ENCODE results near the gene FIGNL1. TPM values are rescaled to one million over a fixed set of nuclear protein-coding genes. Genes with fewer than 3 reads are reported as not detected.
"Not testable (repeated sequence)": the region's sequence is repeated elsewhere in the genome, so short reads cannot be mapped to it uniquely, and the experiment has no call there.

The FIGNL1 gene
- total and polyA plus RNA-seq, 12 donors = 1.7 to 6.6 (median 4.8) TPM

DNA sequence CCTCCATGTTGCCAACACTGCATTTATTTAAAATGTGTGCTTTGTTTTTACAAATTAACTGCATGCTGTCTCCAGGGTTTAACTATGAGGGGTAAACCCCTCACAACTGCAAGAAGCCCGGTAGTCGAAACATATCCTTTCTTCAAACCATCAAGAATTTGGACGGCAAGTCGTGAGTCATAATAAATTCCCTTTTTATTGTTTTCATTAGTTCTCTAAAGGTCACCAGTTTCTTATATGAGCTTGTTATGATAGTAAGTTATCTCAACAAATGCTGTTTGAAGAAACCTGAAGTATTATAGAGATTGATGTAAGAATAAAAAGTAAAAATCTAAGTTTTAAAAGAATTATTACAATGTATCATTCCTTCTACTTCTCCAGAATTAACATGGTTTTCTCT is 12.2 kb upstream of the FIGNL1 start:
- WGBS, 2 donors = 78 to 91% methylated on average over 4 of the region's 4 CpGs

GRCh38 chr7:50461695-50462094 is 11.5 kb upstream of the FIGNL1 start:
- Histone ChIP-seq H3K27ac (no peak overlapping the region), H3K36me3 (no peaks in the 10 kb centered on the region), H3K27me3 (peaks cover 0 to 3% (median 0%) of the 10 kb centered on the region in 7 donors), H3K4me3 (no peak overlapping the region), H3K4me1 (no peaks in the 10 kb centered on the region), H3K9me3 (no peaks in the 10 kb centered on the region)
- 97% methylated on average over 1 of the region's 1 CpG for WGBS, 2 donors
- intact Hi-C loops (cut with DNase I) = loop anchor here in 8 of 10 donors (10.0 kb wide), 6 partner anchors 133 to 683 kb away; no protein-coding TSS in a partner anchor
- no peak for TF ChIP-seq CTCF (IDR thresholded peaks at IDR 0.05)
- ATAC-seq (no peak), DNase-seq (no peak)

More for the DNA sequence above, 12.2 kb upstream of the FIGNL1 start:
- DNase-seq (no peak), ATAC-seq (no peak)
- H3K9me3 ChIP-seq = no peaks in the 10 kb centered on the region
- no peaks in the 10 kb centered on the region for H3K36me3 ChIP-seq
- no peaks in the 10 kb centered on the region for H3K4me1 ChIP-seq
- no peak for TF ChIP-seq CTCF (IDR thresholded peaks at IDR 0.05)
- H3K27me3 ChIP-seq = peaks cover 0 to 3% (median 0%) of the 10 kb centered on the region in 7 donors
- no peak overlapping the region for H3K27ac ChIP-seq
- intact Hi-C loops (cut with DNase I) = loop anchor here in 8 of 10 donors (10.0 kb wide), 6 partner anchors 132 to 682 kb away; no protein-coding TSS in a partner anchor
- H3K4me3 ChIP-seq = no peak overlapping the region

- ATAC-seq; intact Hi-C loops (cut with DNase I); H3K36me3 ChIP-seq; H3K27me3 ChIP-seq; DNase-seq; H3K27ac ChIP-seq; H3K4me1 ChIP-seq; H3K9me3 ChIP-seq; H3K4me3 ChIP-seq: not testable (repeated sequence)
- 96% methylated on average over 22 to 25 of the region's 27 CpGs for WGBS, 2 donors
Observed at GRCh38 chr7:50459183-50459582, 9.0 kb upstream of the FIGNL1 start.

DNA sequence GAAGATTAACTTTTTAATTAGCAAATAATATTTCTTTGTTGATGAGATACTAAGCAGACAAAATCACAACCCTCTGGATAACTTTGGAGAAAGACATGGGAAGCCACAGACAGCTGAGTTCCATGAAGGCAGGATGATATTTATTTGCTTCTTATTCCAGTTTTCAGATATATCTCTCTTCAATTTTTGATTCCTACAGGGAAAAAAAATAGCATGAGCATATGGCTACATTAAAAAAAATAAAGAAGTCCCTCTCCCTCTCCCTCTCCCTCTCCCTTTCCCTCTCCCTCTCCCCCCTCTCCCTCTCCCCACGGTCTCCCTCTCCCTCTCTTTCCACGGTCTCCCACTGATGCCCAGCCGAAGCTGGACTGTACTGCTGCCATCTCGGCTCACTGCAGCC is 8.5 kb upstream of the FIGNL1 start:
- DNase-seq; H3K36me3 ChIP-seq; H3K27ac ChIP-seq; H3K4me3 ChIP-seq; H3K4me1 ChIP-seq; intact Hi-C loops (cut with DNase I); H3K27me3 ChIP-seq; ATAC-seq; H3K9me3 ChIP-seq: not testable (repeated sequence)
- WGBS, 2 donors = 79 to 100% methylated on average over 1 to 2 of the region's 4 CpGs

DNA sequence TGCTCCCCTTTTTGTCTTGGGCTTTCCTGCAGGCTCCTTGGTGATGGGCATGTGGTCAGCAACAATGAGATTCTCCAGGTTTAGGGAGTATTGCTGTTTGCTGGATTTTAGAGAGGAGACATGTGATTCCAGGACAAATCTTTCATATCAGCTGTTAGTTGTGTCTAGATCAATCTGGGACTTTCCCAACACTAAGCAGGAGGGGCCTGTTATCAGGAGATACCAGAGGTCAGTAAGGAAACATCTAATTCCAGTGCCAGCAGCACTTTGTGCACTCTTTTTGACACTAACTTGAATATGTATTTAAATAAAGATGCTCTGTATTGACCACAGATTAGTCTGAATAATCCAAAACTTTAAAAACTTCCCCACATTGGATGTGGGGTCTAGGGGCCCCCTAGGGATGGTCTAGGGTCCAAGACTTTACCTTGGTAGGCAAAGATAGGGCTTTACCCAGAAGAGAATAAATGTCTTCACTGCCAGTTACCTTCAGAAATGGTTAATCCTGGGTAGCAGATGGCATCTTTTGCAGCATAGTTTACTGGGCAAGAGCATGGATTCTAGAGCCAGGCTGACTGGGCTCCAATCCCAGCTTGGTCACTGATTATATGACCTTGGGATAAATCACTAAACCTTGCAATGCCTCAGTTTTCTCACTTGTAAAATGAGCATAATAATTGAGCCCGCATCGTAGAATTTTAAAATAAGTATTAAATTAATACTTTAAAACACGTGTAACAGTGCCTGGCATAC is 6.4 kb upstream of the FIGNL1 start:
- TF ChIP-seq CTCF (IDR thresholded peaks at IDR 0.05) = no peak
- intact Hi-C loops (cut with DNase I) = no loop called here
- Histone ChIP-seq H3K4me3 (no peak overlapping the region), H3K9me3 (no peaks in the 10 kb centered on the region), H3K4me1 (no peaks in the 10 kb centered on the region), H3K36me3 (no peaks in the 10 kb centered on the region), H3K27ac (no peak overlapping the region), H3K27me3 (no peaks in the 10 kb centered on the region)
- DNase-seq (no peak), ATAC-seq (no peak)
- WGBS, 2 donors = 72 to 84% methylated on average over 3 of the region's 3 CpGs
